Right lobe of liver (tissue), 4 donors: Measurements from ENCODE around the gene ALDH3B1.
"Not testable (repeated sequence)": the region's sequence is repeated elsewhere in the genome, so short reads cannot be mapped to it uniquely, and the experiment has no call there.

ENCODE experiments used
- POLR2A ChIP-seq: fragments of 450-650 bp; IDR thresholded peaks from one replicate; pipeline ENCODE4 v1.6.1; 2017; ENCODE audit warnings: antibody characterized with exemption, mild to moderate bottlenecking
- TF ChIP-seq, protein P1 (sequence below), 4 donors: fragments of 200-600 bp in 3 of 4; fragments of 450-650 bp in 1 of 4; IDR thresholded peaks; one replicate each; pipeline versions ENCODE4 v1.5.1 to v1.8.0; 2016 to 2022; ENCODE audit warnings: antibody characterized with exemption in 4 of 4, mild to moderate bottlenecking in 2 of 4
- donor health status: DM: no; HTN: no; CAD: no.
- donor health status: DM: no; HTN: no; CAD: no.
- donor health status: DM: no; HTN: yes; CAD: no.

DNA sequence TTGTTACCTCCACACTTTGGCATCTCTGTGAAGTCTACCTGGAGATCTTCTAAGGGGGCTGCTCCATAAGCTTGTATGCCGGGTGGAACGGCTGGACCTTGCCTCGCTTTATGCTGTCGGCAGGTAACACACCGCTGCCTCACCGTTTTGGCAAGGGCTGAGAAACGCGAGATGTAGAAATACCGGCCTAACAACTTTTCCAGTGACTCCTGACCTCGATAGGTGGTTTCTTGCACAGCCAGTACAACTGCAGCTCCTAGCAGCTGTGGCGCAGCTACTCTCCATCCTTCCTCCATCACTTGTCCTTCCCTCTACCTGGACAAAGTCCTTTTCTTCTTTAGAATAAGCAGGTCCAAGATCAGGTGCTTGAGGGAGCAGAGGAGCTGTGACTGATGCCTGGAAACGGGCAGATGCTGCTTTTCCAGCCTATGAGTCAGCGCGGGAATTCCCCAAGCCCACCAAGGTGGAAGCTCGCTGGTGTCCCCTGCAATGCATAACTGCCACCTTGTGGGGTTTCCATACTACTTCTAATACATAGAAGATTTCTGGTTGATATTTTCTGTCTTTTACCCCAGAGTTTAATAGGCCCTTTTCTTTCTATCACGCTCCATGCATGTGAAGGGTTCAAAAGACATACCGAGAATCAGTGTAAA is 31.2 kb upstream of the ALDH3B1 start:
- not testable (repeated sequence) for TF ChIP-seq POLR2A
- TF ChIP-seq, protein P1, sequence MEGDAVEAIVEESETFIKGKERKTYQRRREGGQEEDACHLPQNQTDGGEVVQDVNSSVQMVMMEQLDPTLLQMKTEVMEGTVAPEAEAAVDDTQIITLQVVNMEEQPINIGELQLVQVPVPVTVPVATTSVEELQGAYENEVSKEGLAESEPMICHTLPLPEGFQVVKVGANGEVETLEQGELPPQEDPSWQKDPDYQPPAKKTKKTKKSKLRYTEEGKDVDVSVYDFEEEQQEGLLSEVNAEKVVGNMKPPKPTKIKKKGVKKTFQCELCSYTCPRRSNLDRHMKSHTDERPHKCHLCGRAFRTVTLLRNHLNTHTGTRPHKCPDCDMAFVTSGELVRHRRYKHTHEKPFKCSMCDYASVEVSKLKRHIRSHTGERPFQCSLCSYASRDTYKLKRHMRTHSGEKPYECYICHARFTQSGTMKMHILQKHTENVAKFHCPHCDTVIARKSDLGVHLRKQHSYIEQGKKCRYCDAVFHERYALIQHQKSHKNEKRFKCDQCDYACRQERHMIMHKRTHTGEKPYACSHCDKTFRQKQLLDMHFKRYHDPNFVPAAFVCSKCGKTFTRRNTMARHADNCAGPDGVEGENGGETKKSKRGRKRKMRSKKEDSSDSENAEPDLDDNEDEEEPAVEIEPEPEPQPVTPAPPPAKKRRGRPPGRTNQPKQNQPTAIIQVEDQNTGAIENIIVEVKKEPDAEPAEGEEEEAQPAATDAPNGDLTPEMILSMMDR (IDR thresholded peaks at IDR 0.05): not testable (repeated sequence)
